Activated CD4-positive, alpha-beta T cell treated with anti-CD3 and anti-CD28 coated beads, Interleukin-2, amount 50 U/mL, for 1 hour (primary cell): ENCODE results near the gene OR2Y1.
"Not testable (repeated sequence)": the region's sequence is repeated elsewhere in the genome, so short reads cannot be mapped to it uniquely, and the experiment has no call there.

Experiments used
- DNase-seq: peaks from one replicate; pipeline ENCODE4 v3.0.0-alpha.2; 2020

The OR2Y1 gene

GRCh38 chr5:180739958-180740357, at the start of gene OR2Y1:
OR2Y1 (minus strand) TSS chr5:180740058; CDS start chr5:180740058, 0 bp downstream.
- DNase-seq: no peak

GRCh38 chr5:180788651-180789410, 49.0 kb upstream of the OR2Y1 start:
- not testable (repeated sequence) for DNase-seq

- DNase-seq: no peak
Observed at GRCh38 chr5:180787711-180788431, 48.0 kb upstream of the OR2Y1 start.

DNA sequence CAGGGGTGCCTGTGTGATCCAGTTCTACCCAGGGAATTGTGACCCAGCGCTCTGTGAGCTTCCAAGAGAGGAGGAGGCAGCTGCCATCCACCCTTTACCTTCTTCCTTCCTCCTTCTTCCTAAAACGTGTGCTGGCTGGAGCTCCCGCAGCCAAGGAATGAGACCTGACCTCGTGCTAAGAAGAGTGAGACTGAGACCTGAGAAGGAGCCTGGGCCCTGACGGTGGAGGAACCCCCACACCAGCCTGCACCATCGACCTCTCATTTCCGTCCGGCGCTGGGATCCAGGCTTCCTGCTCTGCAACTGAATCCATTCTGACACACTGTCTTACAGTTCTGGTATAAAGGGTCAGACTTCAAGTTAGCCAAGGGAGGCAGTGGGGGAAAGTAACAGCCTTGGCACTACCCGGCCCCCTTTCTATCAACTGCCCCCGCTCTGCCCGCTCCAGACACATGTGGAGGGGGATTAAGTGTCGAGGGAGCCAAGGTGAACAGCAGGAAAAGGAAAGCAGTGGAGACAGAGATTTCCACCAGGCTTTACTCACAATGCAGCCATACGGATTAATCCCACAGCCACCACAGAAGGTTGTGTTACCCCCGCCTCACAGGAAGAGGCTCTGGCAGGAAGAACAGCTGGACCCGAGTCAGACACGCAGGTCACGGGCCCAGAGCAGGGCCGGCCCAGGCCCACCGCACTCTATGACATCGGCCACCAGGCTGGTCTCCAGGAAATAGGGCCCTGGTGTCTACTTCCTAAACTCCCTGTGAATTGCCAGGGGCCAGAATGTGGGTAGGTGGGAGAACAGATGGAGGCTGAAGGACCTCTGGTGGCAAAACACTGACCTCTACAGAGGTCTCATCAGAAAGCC, 46.9 kb upstream of the OR2Y1 start:
- no peak for DNase-seq

GRCh38 chr5:180785794-180786221, 46.0 kb upstream of the OR2Y1 start:
- no peak for DNase-seq

GRCh38 chr5:180785121-180785781, 45.4 kb upstream of the OR2Y1 start:
- no peak for DNase-seq

DNA sequence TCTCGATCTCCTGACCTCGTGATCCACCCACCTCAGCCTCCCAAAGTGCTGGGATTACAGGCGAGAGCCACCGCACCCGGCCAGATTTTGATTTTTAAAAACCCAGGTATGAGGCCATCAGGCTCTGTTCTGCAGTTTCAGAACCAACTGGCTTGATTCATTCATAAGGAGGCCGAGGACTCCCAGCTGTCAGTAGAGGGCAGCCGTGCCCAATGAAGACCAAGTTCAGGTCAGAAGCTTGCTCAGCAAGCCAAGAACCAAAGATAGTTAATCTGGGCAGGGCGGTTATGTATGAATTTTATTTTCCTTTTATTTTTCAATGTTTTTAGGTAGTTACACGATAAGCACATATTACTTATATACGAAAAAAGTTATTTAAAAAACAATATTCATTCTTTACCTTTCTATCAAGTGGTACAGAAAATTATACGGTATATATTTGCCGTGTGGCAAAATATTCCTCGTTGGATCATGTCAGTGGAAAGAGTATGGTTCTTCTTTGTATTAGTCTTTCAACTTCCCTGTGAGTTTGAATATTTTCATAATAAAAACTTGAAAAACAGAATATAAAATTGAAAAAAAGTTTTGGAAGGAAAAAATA, 44.7 kb upstream of the OR2Y1 start:
- DNase-seq: peak; percentile 78

DNA sequence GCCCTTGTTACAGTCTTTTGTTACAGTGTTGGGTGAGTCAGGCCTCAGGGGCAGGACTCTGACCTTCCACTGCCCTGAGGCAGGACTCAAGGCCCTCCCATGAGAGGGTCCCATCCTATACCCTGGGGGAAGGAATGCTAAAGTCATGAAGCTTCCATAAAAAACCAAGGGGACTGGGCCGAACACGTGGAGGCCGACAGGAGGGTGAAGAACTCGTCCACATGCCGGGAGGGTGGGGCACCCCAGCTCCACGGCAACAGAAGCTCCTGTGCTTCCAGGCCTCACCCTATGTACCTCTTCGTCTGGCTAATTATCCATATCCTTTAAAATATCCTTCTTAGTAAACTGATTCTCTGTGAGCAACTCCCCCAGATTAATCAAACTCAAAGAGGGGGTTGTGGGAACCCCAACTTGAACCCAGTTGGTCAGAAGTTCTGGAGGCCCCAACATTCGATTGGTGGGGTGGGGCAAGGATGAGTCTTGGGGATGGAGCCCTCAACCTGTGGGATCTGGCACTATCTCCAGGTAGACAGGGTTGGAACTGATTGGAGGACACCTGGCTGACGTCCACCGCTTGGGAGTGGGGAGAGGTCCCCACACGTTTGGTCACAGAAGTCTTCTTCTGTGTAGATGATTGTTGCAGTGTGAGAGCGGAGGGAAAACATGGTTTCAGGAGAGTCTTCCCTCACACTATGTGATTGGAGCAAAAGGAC, 43.6 kb upstream of the OR2Y1 start:
- no peak for DNase-seq

- no peak for DNase-seq
Observed at GRCh38 chr5:180782748-180783147, 42.9 kb upstream of the OR2Y1 start.

DNA sequence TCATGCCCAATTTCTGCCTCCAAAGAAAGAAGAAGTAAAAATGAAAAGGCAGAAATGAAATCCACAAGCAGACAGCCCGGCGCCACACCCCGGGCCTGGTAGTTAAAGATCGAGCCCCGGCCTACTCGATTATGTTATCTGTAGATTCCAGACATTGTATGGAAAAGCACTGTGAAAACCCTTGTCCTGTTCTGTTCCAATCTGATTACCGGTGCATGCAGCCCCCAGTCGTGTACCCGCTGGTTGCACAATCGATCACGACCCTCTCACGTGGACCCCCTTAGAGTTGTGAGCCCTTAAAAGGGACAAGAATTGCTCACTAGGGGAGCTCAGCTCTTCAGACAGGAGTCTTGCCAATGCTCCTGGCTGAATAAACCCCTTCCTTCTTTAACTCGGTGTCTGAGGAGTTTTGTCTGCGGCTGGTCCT, 42.1 kb upstream of the OR2Y1 start:
- not testable (repeated sequence) for DNase-seq

- no peak for DNase-seq
Observed at GRCh38 chr5:180779985-180780610, 40.2 kb upstream of the OR2Y1 start.

DNA sequence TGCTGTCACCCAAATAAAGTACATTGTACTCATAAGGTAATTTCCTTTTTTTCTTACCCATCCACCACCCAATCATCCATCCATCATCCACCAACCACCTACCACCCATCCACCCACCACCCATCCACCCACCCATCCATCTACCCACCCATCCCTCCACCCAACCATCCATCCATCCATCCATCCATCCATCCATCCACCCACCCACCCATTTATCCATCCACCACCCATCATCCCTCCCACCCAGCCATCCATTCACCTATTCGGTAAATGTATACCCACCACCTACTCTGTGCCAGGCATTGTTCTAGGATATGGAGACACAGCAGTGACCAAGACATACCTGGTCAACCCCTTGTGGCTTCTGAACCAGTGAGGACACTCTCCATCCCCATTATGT, 37.6 kb upstream of the OR2Y1 start:
- DNase-seq: no peak

DNA sequence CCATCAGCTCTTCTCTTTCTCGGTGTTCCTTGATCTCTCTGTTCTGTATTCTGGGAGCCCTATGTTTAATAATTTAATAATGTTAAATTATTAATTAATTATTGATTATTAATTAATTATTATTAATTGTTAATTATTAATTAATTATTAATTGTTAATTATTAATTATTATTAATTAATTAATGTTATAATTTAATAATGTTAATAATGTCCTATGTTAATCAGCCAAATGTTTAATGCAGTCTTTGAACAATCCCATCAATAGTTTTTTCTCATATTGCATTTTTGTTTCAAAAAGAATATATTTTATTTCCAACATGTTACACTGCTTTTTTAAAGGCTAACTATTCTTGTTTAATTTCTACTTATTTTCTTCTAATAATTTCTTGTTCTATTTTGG, 36.5 kb upstream of the OR2Y1 start:
- DNase-seq: no peak

DNA sequence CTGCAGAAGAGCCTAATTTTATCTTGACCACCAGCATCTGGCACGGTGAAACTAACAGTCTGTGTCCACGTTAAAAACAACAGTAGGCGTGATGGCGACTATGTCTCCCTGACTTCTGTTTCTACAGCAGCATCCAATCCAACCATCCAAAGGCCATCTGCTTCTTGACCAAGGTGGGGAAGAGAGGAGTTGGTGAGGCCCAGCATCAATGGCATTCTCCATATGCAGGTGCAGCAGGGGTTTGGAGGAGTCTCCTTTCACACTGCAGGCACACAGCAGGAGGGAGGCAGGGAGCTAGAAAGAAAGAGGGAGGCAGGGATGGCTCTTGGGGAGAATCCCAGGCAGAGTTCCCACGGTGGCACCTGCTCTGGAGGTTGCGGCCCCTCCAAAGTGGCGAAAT, 35.8 kb upstream of the OR2Y1 start:
- no peak for DNase-seq

- no peak for DNase-seq
Observed at GRCh38 chr5:180771839-180772238, 32.0 kb upstream of the OR2Y1 start.

GRCh38 chr5:180769821-180770220, 30.0 kb upstream of the OR2Y1 start:
- DNase-seq: no peak

GRCh38 chr5:180755601-180756000, 15.7 kb upstream of the OR2Y1 start:
- no peak for DNase-seq

GRCh38 chr5:180744253-180744652, 4.4 kb upstream of the OR2Y1 start:
- DNase-seq: no peak

DNA sequence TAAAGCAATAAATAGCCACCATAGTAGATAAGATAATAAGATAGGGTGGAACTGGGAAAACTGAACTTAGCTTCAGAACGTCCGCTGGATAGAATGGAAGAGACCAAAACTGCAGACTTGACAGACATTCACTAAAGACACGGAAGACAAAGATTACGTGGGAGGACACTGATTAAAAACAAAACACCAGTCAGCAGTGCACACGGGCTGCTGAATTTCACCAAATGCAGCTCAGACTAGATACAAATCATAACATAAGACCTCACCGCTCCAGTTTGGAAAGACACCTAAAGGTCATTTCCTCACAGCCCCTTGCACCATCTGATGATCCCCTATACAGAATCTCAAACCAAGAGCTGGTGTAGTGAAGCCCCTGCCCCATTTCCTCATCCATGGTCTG, 2.9 kb upstream of the OR2Y1 start:
- no peak for DNase-seq

DNA sequence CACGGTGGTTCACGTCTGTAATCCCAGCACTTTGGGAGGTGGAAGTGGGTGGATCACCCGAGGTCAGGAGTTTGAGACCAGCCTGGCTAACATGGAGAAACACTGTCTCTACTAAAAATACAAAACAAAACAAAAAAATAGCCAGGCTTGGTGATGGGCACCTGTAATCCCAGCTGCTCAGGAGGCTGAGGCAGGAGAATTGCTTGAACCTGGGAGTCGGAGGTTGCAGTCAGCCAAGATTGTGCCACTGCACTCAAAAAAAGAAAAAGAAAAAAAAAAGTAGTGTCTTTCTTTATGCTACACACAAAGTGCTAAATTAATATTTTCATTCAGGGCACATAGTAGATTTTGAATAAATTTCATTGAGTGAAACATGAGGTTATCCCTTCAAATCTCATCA, 1.1 kb upstream of the OR2Y1 start:
- DNase-seq: not testable (repeated sequence)

DNA sequence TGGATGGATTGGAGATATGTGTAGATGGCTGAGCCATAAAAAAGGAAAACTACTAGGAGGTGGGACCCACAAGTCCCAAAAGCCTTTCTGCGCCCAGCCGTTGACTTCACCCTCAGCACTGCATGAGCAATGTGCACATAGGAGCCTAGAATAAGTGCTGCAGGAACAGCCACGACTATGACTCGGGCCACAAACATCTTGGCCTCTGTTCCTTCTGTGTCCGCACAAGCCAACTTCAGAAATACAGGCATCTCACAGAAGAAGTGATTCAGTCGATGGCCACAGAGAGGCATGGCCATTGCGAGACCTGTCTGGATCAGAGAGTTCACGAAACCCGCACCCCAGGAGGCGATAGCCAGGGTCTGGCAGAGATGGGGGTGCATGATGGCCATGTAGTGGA, 587 bp downstream of the OR2Y1 start:
- DNase-seq: no peak
